Activated B cell treated with CpG ODN at 0.5 μM for 24 hours (primary cell): ENCODE data around the gene ARHGAP26. TPM values are rescaled to one million over a fixed set of nuclear protein-coding genes. Genes with fewer than 3 reads are reported as not detected.

ENCODE experiments used
- ATAC-seq: fragments of 200-7000 bp; cut with Tn5 transposase; one replicate; pipeline ENCODE4 v1.10.0; 2021; ENCODE audit warnings: low read depth, mild to moderate bottlenecking, moderate library complexity
- CTCF ChIA-PET: fragments of 350-600 bp; sonication (Branson Sonifier 250); formaldehyde crosslinking; loops from one replicate; lab custom pipeline; 2021; ENCODE audit warnings: antibody characterized with exemption; lab: Charles Lee
- POLR2A ChIA-PET: fragments of 350-600 bp; sonication (Branson Sonifier 250); formaldehyde crosslinking; loops from one replicate; lab custom pipeline; 2021; ENCODE audit warnings: antibody characterized with exemption; lab: Charles Lee
- DNase-seq: peaks from one replicate; pipeline ENCODE4 v3.0.0; 2022
- H3K27ac Mint-ChIP-seq: one replicate; pipeline ENCODE4 v1.8.0; 2020; ENCODE audit warnings: mixed read lengths
- H3K27me3 Mint-ChIP-seq: one replicate; pipeline ENCODE4 v1.8.0; 2021; ENCODE audit warnings: mixed read lengths
- H3K36me3 Mint-ChIP-seq: one replicate; pipeline ENCODE4 v1.8.0; 2021; ENCODE audit warnings: low read depth, mixed read lengths
- H3K4me1 Mint-ChIP-seq: one replicate; pipeline ENCODE4 v1.8.0; 2021; ENCODE audit warnings: mixed read lengths
- H3K4me3 Mint-ChIP-seq: one replicate; pipeline ENCODE4 v1.8.0; 2020; ENCODE audit warnings: mild to moderate bottlenecking, mixed read lengths
- H3K9me3 Mint-ChIP-seq: one replicate; pipeline ENCODE4 v1.8.0; 2020; ENCODE audit warnings: mixed read lengths
- intact Hi-C: fragments of 100-400 bp; cut with micrococcal nuclease; formaldehyde crosslinking; loops from one replicate; pipeline ENCODE4 v1.15.1; 2024
- total RNA-seq: library from RNA; stranded (reverse); gene quantifications from 2 replicates; pipeline ENCODE4 v1.2.3, GENCODE V29; 2022
- TF ChIP-seq, protein P1 (sequence below): fragments of 200-600 bp; IDR thresholded peaks from one replicate; pipeline ENCODE4 v1.8.0; 2022; ENCODE audit warnings: antibody characterized with exemption, mild to moderate bottlenecking

The ARHGAP26 gene
- total RNA-seq, 1 donor from 2014 or later = 20.9 TPM

DNA sequence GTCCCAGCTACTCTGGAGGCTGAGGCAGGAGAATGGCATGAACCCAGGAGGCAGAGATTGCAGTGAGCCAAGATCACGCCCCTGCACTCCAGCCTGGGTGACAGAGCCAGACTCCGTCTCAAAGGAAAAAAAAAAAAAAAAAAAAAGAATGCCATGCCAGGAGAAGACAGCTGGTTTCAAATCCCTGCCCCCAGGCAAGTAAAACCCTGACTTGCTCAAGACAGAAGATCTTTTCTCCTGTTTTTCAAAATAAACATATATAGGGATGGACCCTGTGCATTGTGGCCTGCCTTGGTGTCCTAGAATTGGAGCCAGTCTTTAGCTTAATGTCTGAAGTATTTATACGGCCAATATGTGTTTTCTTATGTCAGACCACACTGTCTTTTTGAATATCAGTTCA is 456.2 kb downstream of the ARHGAP26 start:
- Mint-ChIP-seq H3K4me1 (peaks cover 45% of the 10 kb centered on the region), H3K36me3 (no peaks in the 10 kb centered on the region), H3K4me3 (no peak overlapping the region)

DNA sequence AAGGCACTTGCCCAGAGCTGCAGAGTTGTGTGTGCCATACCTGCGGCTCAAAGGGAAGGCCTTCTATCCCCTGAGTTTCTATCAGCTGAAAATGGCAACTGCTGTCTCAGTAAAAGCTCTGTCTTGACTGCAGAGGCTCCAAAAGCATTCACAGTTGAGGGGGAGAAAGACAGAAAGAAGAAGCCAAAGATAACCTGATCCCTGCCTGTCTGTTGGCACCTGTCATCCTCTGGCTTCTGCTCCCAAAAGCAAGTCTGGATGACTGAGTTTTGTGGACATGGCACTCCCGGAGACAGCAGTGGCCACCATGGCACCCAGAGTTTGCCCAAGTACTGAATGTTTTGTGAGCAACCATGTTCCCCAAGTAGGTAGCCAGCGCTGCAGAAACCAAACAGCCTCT is 456.7 kb downstream of the ARHGAP26 start:
- intact Hi-C loops = no loop called here
- Mint-ChIP-seq H3K27me3 (no peaks in the 10 kb centered on the region), H3K4me1 (peaks cover 40% of the 10 kb centered on the region), H3K27ac (no peak overlapping the region), H3K36me3 (no peaks in the 10 kb centered on the region), H3K4me3 (no peak overlapping the region), H3K9me3 (no peaks in the 10 kb centered on the region)
- ATAC-seq = no peak
- ChIA-PET POLR2A (no interaction called here), CTCF (no interaction called here)
- DNase-seq = no peak
- TF ChIP-seq, protein P1, sequence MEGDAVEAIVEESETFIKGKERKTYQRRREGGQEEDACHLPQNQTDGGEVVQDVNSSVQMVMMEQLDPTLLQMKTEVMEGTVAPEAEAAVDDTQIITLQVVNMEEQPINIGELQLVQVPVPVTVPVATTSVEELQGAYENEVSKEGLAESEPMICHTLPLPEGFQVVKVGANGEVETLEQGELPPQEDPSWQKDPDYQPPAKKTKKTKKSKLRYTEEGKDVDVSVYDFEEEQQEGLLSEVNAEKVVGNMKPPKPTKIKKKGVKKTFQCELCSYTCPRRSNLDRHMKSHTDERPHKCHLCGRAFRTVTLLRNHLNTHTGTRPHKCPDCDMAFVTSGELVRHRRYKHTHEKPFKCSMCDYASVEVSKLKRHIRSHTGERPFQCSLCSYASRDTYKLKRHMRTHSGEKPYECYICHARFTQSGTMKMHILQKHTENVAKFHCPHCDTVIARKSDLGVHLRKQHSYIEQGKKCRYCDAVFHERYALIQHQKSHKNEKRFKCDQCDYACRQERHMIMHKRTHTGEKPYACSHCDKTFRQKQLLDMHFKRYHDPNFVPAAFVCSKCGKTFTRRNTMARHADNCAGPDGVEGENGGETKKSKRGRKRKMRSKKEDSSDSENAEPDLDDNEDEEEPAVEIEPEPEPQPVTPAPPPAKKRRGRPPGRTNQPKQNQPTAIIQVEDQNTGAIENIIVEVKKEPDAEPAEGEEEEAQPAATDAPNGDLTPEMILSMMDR = no peak

More for the DNA sequence above, 456.2 kb downstream of the ARHGAP26 start:
- Mint-ChIP-seq H3K27me3 (no peaks in the 10 kb centered on the region), H3K9me3 (no peaks in the 10 kb centered on the region), H3K27ac (no peak overlapping the region)
- no peak for DNase-seq
- no peak for ATAC-seq
- TF ChIP-seq, protein P1 = no peak
- ChIA-PET CTCF (no interaction called here), POLR2A (no interaction called here)
- intact Hi-C loops = no loop called here

DNA sequence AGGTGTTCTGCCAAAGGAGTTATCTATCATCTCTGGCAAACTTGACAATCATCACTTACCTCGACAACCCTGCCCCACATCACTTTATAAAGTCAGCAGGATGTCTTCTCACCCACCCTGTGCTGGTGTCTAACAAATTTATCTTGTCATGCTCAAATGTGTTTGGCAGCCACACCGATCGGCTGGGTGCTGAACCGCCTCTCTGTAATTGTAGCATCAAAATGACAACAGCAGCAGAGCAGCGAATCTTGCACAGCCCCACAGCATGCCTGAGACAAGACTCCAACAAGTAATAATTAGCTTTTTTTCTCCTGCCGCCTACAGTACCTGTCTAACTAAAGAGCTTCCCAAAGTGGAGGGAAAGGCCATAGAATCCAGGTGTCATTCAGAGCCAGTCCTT is 457.1 kb downstream of the ARHGAP26 start:
- no peak overlapping the region for H3K4me3 Mint-ChIP-seq
- H3K9me3 Mint-ChIP-seq = no peaks in the 10 kb centered on the region
- CTCF ChIA-PET = no interaction called here
- TF ChIP-seq, protein P1 = no peak
- ATAC-seq = no peak
- H3K36me3 Mint-ChIP-seq = no peaks in the 10 kb centered on the region
- H3K27ac Mint-ChIP-seq = no peak overlapping the region
- peaks cover 36% of the 10 kb centered on the region for H3K4me1 Mint-ChIP-seq
- no peaks in the 10 kb centered on the region for H3K27me3 Mint-ChIP-seq
- intact Hi-C loops = no loop called here
- POLR2A ChIA-PET = no interaction called here
- no peak for DNase-seq

DNA sequence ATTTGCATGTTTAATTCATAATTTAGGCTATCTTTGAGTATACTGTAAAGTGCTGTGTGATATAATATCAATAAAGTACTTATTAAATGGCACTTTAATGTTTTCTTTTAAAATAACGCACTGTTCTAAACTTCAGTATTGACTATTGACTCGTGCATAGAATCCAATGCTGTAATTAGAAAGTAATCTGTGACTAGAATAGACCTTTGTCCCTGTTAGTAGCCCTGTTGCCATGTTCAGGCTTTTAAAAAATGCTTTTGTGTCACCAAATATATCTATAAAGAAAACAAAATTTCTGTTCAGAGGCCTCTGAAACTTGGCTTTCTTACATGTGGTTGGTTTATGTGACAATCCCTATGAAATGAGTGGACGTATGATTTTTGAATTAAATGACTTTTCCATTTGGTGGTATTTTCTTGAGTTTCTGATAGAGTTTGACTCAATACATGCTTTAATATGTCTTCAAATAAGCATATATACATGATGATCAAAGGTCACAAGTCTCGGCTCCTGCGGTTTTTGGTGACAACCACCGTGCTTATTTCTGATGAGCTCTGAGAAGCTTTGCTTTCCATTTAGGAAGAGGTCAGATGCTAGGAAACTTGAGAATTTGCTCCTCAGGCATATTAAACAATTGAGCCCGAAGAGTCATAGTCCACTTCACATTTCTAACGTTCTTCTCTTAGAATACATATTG is 458.6 kb downstream of the ARHGAP26 start:
- Mint-ChIP-seq H3K9me3 (no peaks in the 10 kb centered on the region), H3K4me3 (no peak overlapping the region), H3K36me3 (no peaks in the 10 kb centered on the region), H3K4me1 (peaks cover 21% of the 10 kb centered on the region), H3K27me3 (peaks cover 1% of the 10 kb centered on the region), H3K27ac (no peak overlapping the region)
- ChIA-PET CTCF (no interaction called here), POLR2A (no interaction called here)
- intact Hi-C loops = no loop called here
- DNase-seq (no peak), ATAC-seq (no peak)
- TF ChIP-seq, protein P1 = no peak

DNA sequence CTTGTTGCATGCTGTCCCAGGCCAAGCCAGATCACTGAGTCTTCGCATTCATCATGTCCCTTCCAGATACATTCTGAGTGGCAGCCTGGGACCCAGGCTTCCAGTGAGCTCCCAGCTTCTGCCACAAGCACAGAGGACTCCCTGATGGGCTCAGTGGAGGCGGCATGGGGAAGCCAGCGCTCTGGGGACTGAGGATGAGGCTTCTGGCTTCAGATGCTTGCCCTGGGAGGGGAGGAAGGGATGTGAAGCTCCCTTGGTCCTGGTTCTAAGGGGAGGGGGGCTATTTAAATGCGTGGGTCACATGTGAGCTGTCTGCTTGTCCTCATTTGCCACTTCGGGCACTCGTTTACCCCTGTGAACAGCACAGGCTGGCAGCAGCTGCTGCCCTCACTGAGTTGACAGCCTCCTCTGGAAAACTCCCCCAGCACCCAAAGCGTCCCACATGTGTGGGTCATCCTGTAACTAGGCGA is 459.3 kb downstream of the ARHGAP26 start:
- TF ChIP-seq, protein P1 = no peak
- Mint-ChIP-seq H3K36me3 (no peaks in the 10 kb centered on the region), H3K27ac (no peak overlapping the region), H3K4me1 (peaks cover 20% of the 10 kb centered on the region), H3K9me3 (no peaks in the 10 kb centered on the region), H3K27me3 (peaks cover 1% of the 10 kb centered on the region), H3K4me3 (peak overlapping the region; percentile 33)
- ChIA-PET CTCF (no interaction called here), POLR2A (no interaction called here)
- intact Hi-C loops = no loop called here
- ATAC-seq (peak; percentile 47), DNase-seq (no peak)
